GM18505 (cell line): ENCODE results near the gene NPR3.

Experiments used
- ATAC-seq: cut with Tn5 transposase; IDR thresholded peaks from one replicate; pipeline ENCODE4 v1.9.1; 2021; ENCODE audit not compliant: unreplicated experiment
- POLR2A ChIP-seq: IDR thresholded peaks from 4 replicates; pipeline ENCODE4 v1.6.1; 2011; ENCODE audit warnings: borderline replicate concordance; ENCODE audit not compliant: insufficient read depth, insufficient read length; ENCODE audit errors: extremely low read depth

Gene NPR3

GRCh38 chr5:32710550-32711361, at the start of gene NPR3:
Gene NPR3, plus strand, starts transcription at chr5:32711321. Its CDS starts 456 bp downstream, at chr5:32711777.
- TF ChIP-seq POLR2A, result no peak
- ATAC-seq, result peak; percentile 20

GRCh38 chr5:32664523-32664922, 46.6 kb upstream of the NPR3 start:
- ATAC-seq, result no peak
- TF ChIP-seq POLR2A, result no peak

GRCh38 chr5:32668552-32668951, 42.6 kb upstream of the NPR3 start:
- no peak for ATAC-seq
- no peak for TF ChIP-seq POLR2A

- no peak for TF ChIP-seq POLR2A
- no peak for ATAC-seq
Observed at GRCh38 chr5:32673272-32673671, 37.8 kb upstream of the NPR3 start.

- no peak for TF ChIP-seq POLR2A
- no peak for ATAC-seq
Observed at GRCh38 chr5:32677023-32677422, 34.1 kb upstream of the NPR3 start.

- ATAC-seq, result no peak
- no peak for TF ChIP-seq POLR2A
Observed at GRCh38 chr5:32678472-32678871, 32.6 kb upstream of the NPR3 start.

- TF ChIP-seq POLR2A, result no peak
- no peak for ATAC-seq
Observed at GRCh38 chr5:32679218-32679617, 31.9 kb upstream of the NPR3 start.

GRCh38 chr5:32680183-32680582, 30.9 kb upstream of the NPR3 start:
- ATAC-seq, result no peak
- no peak for TF ChIP-seq POLR2A

- no peak for TF ChIP-seq POLR2A
- ATAC-seq, result no peak
Observed at GRCh38 chr5:32683125-32683524, 28.0 kb upstream of the NPR3 start.

- no peak for ATAC-seq
- TF ChIP-seq POLR2A, result no peak
Observed at GRCh38 chr5:32684260-32684659, 26.9 kb upstream of the NPR3 start.

GRCh38 chr5:32686799-32687498, 24.2 kb upstream of the NPR3 start:
- no peak for TF ChIP-seq POLR2A
- no peak for ATAC-seq

- TF ChIP-seq POLR2A, result no peak
- no peak for ATAC-seq
Observed at GRCh38 chr5:32687499-32687831, 23.7 kb upstream of the NPR3 start.

GRCh38 chr5:32690153-32690552, 21.0 kb upstream of the NPR3 start:
- no peak for TF ChIP-seq POLR2A
- ATAC-seq, result no peak

- ATAC-seq, result no peak
- no peak for TF ChIP-seq POLR2A
Observed at GRCh38 chr5:32690666-32691065, 20.5 kb upstream of the NPR3 start.
